ENCODE measurements around the gene CPLANE2.
"Not testable (repeated sequence)": the region's sequence is repeated elsewhere in the genome, so short reads cannot be mapped to it uniquely, and the experiment has no call there.

Gene CPLANE2

DNA sequence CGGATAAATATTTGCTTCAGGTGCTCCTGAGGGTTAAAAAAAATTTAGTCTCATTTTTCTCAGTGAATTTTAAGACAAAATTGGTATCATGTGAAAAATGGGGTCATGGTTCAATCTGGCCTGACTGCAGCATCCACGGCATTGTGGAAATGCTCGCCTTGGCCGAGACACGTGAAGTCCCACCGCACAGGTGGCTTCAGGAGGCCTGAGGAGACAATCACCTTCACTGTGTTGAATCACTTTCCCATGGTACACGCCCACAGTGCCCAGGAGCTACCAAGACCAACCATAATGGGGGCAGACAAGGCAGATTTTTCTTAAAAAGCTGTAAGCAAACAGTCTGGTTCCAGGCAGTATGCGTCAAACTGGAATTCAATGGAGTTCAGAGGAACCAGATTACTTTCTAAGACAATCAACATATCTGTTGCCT, 11.0 kb upstream of the CPLANE2 start:
- H3K4me3 ChIP-seq (ENCODE audit: low read depth in 1 of 2, low read length in 2 of 2): no peak overlapping the region
- no peaks in the 10 kb centered on the region for H3K27me3 ChIP-seq (ENCODE audit: control insufficient read depth in 1 of 2, insufficient read depth in 2 of 2, low read length in 2 of 2)
- peak overlapping the region; percentile 54 for H3K27ac ChIP-seq (ENCODE audit: low read depth, low read length)
- no peaks in the 10 kb centered on the region for H3K9me3 ChIP-seq (ENCODE audit: low read length)
- no peak overlapping the region for H3K9ac ChIP-seq (ENCODE audit: low read length)
- H3K36me3 ChIP-seq (ENCODE audit: insufficient read depth, low read length): peaks cover 34% of the 10 kb centered on the region
- H3K4me1 ChIP-seq (ENCODE audit: insufficient read depth, low read length): peaks cover 40% of the 10 kb centered on the region

DNA sequence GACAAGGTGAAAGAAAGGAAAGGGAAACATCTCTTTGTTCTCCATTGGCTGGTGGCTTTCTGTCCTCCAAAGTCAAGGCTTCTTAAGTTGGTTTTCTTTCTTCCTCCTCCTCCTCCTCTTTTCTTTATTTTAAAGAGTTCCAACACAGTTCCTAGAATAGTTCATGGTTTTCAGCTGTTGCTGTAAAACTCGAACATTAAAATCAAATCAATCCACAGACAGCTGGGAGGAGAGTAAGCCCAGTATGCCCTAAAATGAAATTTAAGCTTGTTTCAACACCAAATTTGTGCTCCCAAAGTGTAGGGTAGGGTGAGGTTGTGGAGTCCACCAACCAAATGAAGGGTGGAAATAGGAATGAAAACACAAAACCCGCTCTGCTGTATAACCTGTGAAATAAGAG, 10.5 kb upstream of the CPLANE2 start:
- no peak overlapping the region for H3K9ac ChIP-seq (ENCODE audit: low read length)
- H3K27ac ChIP-seq (ENCODE audit: low read depth, low read length): peak overlapping the region; percentile 54
- peaks cover 40% of the 10 kb centered on the region for H3K4me1 ChIP-seq (ENCODE audit: insufficient read depth, low read length)

DNA sequence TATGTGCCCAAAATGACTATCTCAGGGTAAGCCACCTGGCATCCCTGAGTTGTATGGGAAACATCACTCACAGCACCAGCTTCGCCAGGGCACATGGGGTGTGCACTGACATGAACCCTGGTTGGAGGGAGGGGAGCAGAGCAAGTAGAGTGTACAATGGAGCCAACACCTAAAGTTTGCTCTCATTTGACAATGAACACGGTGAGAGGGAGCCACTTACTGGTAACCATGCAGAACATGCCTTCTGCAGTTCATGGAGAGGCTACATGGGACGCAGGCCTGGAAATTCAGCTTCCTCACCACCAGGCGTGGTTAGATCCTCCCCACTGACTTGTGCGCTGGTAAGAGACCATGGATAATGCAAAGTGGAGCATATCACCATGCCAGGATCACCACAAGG, 10.0 kb upstream of the CPLANE2 start:
- Histone ChIP-seq H3K4me3 (ENCODE audit: low read depth in 1 of 2, low read length in 2 of 2) (no peak overlapping the region), H3K9ac (ENCODE audit: low read length) (no peak overlapping the region), H3K36me3 (ENCODE audit: insufficient read depth, low read length) (peaks cover 27% of the 10 kb centered on the region), H3K9me3 (ENCODE audit: low read length) (no peaks in the 10 kb centered on the region), H3K4me1 (ENCODE audit: insufficient read depth, low read length) (peaks cover 40% of the 10 kb centered on the region), H3K27me3 (ENCODE audit: control insufficient read depth in 1 of 2, insufficient read depth in 2 of 2, low read length in 2 of 2) (no peaks in the 10 kb centered on the region), H3K27ac (ENCODE audit: low read depth, low read length) (no peak overlapping the region)

More for the DNA sequence above, 10.5 kb upstream of the CPLANE2 start:
- Histone ChIP-seq H3K27me3 (ENCODE audit: control insufficient read depth in 1 of 2, insufficient read depth in 2 of 2, low read length in 2 of 2) (no peaks in the 10 kb centered on the region), H3K4me3 (ENCODE audit: low read depth in 1 of 2, low read length in 2 of 2) (no peak overlapping the region), H3K9me3 (ENCODE audit: low read length) (no peaks in the 10 kb centered on the region), H3K36me3 (ENCODE audit: insufficient read depth, low read length) (peaks cover 32% of the 10 kb centered on the region)

DNA sequence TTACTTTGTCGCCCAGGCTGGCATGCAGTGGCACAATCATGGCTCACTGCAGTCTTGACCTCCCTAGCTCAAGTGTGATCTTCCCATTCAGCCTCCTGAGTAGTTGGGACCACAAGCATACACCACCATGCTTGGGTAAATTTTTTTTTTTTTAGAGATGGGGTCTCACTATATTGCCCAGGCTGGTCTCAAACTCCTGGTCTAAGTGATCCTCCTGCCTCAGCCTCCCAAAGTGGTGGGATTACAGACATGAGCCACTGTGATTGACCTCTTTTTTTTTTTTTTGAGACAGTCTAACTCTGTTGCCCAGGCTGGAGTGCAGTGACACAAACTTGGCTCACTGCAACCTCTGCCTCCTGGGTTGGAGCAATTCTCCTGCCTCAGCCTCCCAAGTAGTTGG, 9.3 kb upstream of the CPLANE2 start:
- H3K27me3 ChIP-seq (ENCODE audit: control insufficient read depth in 1 of 2, insufficient read depth in 2 of 2, low read length in 2 of 2); H3K9ac ChIP-seq (ENCODE audit: low read length); H3K4me3 ChIP-seq (ENCODE audit: low read depth in 1 of 2, low read length in 2 of 2); H3K9me3 ChIP-seq (ENCODE audit: low read length); H3K27ac ChIP-seq (ENCODE audit: low read depth, low read length): not testable (repeated sequence)
- peaks cover 40% of the 10 kb centered on the region for H3K4me1 ChIP-seq (ENCODE audit: insufficient read depth, low read length)
- peaks cover 20% of the 10 kb centered on the region for H3K36me3 ChIP-seq (ENCODE audit: insufficient read depth, low read length)

DNA sequence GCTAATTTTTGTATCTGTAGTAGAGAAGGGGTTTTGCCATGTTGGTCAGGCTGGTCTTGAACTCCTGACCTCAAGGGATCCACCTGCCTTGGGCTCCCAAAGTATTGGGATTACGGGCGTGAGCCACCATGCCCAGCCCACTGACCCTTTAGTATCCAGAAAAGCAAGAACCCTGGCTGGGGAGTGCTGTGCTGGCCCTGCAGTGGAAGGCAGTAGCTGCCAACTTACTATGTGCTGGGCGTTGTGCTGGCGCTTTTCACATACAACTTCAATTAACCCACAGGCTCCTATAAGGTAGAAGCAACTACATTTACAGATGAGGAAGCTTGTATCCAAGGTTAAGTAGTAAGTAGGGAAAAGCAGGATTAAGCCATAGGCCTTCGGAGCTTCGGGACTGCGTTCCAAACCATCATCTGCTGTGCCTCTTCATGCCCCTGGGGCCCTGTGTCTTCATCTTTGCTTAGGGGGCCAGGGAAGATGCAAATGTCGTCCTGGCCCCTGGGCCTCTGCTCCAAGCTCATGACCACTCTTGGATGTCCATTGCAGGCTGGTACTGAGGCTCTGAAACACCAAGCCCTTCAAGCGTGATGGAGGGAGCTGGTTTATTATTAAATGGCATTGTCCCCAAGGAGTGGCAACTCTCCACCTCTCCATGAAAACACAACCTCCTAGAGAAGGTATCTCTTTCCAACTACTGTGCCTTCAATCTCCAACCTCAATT, 8.7 kb upstream of the CPLANE2 start:
- no peaks in the 10 kb centered on the region for H3K27me3 ChIP-seq (ENCODE audit: control insufficient read depth in 1 of 2, insufficient read depth in 2 of 2, low read length in 2 of 2)
- no peak overlapping the region for H3K27ac ChIP-seq (ENCODE audit: low read depth, low read length)

DNA sequence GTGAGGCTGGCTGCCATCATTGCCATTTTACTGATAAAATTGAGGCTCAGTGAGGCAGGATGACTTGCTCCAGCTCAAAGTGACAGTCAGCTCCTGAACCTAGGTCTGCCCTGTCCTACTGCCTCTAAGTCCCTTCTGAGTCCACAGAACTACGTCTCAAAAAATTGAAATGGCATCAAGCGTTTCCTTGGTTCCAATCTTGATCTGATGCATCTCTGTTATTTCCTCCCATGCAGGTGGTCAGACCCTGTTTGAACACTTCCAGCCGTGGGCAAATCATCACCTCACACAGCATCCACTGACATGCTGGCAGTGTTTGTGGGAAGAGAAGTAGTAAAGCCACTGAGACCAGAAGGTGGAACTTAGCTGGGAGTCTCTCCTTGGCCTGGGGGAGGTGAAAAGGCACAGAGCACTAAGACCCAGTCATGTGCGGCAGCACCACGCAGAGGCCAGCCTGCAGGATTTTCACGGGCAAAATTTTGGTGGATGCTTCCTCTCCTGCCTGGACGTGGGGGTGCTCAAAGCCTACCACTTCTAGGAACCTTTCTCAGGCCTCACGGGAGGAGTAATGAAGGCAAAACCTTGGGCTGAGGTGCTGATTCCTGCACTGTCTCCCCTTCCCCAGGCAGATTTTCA, 7.8 kb upstream of the CPLANE2 start:
- no peaks in the 10 kb centered on the region for H3K27me3 ChIP-seq (ENCODE audit: control insufficient read depth in 1 of 2, insufficient read depth in 2 of 2, low read length in 2 of 2)
- H3K9ac ChIP-seq (ENCODE audit: low read length): no peak overlapping the region
- H3K27ac ChIP-seq (ENCODE audit: low read depth, low read length): no peak overlapping the region
- H3K36me3 ChIP-seq (ENCODE audit: insufficient read depth, low read length): peaks cover 10% of the 10 kb centered on the region
- no peaks in the 10 kb centered on the region for H3K9me3 ChIP-seq (ENCODE audit: low read length)
- H3K4me3 ChIP-seq (ENCODE audit: low read depth in 1 of 2, low read length in 2 of 2): no peak overlapping the region
- peaks cover 33% of the 10 kb centered on the region for H3K4me1 ChIP-seq (ENCODE audit: insufficient read depth, low read length)

More for the DNA sequence above, 8.7 kb upstream of the CPLANE2 start:
- Histone ChIP-seq H3K36me3 (ENCODE audit: insufficient read depth, low read length) (peaks cover 14% of the 10 kb centered on the region), H3K4me3 (ENCODE audit: low read depth in 1 of 2, low read length in 2 of 2) (no peak overlapping the region), H3K4me1 (ENCODE audit: insufficient read depth, low read length) (peaks cover 38% of the 10 kb centered on the region), H3K9ac (ENCODE audit: low read length) (no peak overlapping the region), H3K9me3 (ENCODE audit: low read length) (no peaks in the 10 kb centered on the region)

DNA sequence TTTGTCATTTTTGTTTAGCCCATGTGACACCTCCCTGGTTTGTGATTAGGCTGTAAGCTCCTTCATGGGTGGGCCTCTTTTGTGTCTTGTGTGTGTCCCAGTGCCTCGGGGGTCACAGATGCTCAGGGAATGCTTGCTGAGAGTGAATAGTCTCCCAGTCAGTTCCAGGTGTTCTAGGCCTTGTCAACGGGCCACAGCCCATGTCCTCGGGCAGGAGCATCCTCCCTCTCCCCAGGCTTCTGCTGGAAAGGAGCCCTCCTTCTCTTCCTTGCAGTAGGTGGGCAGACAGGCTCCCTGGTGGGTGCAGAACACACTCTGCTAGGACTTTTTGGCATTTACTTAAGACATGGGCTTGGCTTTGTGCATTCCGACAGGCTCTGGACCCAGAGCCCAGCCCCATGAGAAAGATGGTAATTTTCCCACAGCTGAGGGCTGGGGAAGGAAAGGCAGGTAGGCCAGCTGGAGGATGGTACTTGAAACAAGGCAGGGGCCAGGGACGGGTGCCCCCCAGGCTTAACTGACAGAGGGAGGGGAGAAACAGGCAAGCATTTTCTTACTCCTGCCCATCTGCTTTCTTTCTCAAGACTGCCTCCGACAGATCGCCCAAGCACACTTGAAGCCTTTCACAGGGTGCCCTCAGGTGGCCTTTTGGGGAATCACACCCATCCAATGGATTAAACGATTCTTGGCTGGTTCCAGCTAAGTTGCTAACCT, 7.1 kb upstream of the CPLANE2 start:
- peaks cover 5% of the 10 kb centered on the region for H3K36me3 ChIP-seq (ENCODE audit: insufficient read depth, low read length)
- no peak overlapping the region for H3K4me3 ChIP-seq (ENCODE audit: low read depth in 1 of 2, low read length in 2 of 2)
- no peak overlapping the region for H3K9ac ChIP-seq (ENCODE audit: low read length)
- no peaks in the 10 kb centered on the region for H3K27me3 ChIP-seq (ENCODE audit: control insufficient read depth in 1 of 2, insufficient read depth in 2 of 2, low read length in 2 of 2)
- H3K4me1 ChIP-seq (ENCODE audit: insufficient read depth, low read length): peaks cover 26% of the 10 kb centered on the region
- no peak overlapping the region for H3K27ac ChIP-seq (ENCODE audit: low read depth, low read length)
- no peaks in the 10 kb centered on the region for H3K9me3 ChIP-seq (ENCODE audit: low read length)

DNA sequence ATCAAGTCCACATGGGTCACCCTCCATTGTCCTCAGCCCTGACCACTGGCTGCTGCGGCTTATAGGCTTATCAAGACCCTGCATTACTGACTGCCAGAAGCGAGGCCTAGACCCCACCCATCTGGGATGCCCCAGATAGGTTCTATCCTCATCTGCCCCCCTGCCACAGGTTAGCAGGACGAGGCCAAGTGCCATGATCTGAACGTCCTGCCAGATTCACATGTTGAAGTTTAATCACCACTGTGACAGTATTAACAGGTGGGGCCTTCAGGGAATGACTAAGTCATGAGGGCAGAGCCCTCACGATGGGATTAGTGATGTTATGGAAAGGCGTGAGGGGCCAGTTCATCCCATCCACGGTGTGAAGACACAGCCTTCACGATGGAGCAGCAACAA, 6.2 kb upstream of the CPLANE2 start:
- Histone ChIP-seq H3K36me3 (ENCODE audit: insufficient read depth, low read length) (peaks cover 5% of the 10 kb centered on the region), H3K27me3 (ENCODE audit: control insufficient read depth in 1 of 2, insufficient read depth in 2 of 2, low read length in 2 of 2) (no peaks in the 10 kb centered on the region), H3K4me1 (ENCODE audit: insufficient read depth, low read length) (peaks cover 17% of the 10 kb centered on the region), H3K9me3 (ENCODE audit: low read length) (no peaks in the 10 kb centered on the region), H3K4me3 (ENCODE audit: low read depth in 1 of 2, low read length in 2 of 2) (no peak overlapping the region), H3K27ac (ENCODE audit: low read depth, low read length) (no peak overlapping the region), H3K9ac (ENCODE audit: low read length) (no peak overlapping the region)

DNA sequence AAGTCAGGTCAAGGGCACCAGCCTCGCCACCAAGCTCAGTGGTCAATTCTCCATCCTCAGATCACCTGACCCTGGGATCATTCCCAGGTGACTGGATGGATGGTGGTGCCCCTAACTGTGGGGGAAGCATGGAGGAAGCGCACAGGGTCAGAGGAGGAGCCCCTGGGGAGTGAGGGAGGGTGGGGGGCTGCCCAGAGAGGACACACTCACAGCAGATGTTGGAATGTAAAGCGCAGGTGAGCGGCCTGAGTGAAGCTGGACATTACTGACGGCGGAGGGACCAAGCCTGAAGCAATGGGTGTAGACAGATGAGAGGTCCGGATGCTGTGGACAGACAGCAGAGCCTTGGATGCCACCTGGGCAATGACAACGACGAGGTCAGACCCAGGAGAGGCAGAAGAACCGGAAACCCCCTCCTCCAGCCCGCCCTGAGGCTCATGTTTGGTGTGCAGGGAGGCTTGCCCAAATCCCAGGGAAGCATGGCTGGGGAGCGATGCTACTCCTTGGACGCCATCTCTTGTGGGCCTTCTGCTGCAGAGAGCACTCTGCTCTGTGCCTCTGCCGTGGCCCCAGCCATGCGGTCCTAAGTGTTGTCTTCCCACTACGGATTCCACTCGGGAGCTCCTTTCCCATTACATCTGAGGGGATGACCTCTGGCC, 5.7 kb upstream of the CPLANE2 start:
- H3K4me1 ChIP-seq (ENCODE audit: insufficient read depth, low read length): peaks cover 14% of the 10 kb centered on the region
- peaks cover 5% of the 10 kb centered on the region for H3K36me3 ChIP-seq (ENCODE audit: insufficient read depth, low read length)
- no peak overlapping the region for H3K4me3 ChIP-seq (ENCODE audit: low read depth in 1 of 2, low read length in 2 of 2)
- H3K9ac ChIP-seq (ENCODE audit: low read length): no peak overlapping the region
- H3K9me3 ChIP-seq (ENCODE audit: low read length): no peaks in the 10 kb centered on the region
- H3K27me3 ChIP-seq (ENCODE audit: control insufficient read depth in 1 of 2, insufficient read depth in 2 of 2, low read length in 2 of 2): no peaks in the 10 kb centered on the region
- H3K27ac ChIP-seq (ENCODE audit: low read depth, low read length): no peak overlapping the region

DNA sequence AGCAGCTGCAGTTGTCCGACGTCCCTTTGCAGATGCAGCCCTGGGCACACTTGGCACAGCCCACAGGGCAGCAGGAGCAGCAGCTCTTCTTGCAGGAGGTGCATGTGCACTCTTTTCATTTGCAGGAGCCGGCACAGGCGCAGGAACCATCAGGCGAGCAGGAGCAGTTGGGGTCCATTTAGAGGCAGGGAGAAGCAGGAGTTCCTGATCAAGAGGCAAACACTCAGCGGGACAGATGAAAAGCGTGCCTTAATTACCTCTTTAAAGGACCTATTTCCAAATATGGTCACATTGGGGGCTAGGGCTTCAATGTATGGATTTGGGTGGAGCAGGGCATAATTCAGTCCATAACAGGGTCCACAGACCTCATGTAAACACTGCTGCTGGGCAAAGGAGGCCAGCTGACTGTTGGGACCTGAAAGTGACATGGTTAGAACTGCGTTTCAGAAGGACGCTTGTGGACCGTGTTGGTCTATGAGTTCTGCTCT, 4.3 kb upstream of the CPLANE2 start:
- Histone ChIP-seq H3K4me1 (ENCODE audit: insufficient read depth, low read length) (peaks cover 20% of the 10 kb centered on the region), H3K4me3 (ENCODE audit: low read depth in 1 of 2, low read length in 2 of 2) (no peak overlapping the region), H3K27ac (ENCODE audit: low read depth, low read length) (no peak overlapping the region), H3K9ac (ENCODE audit: low read length) (no peak overlapping the region), H3K27me3 (ENCODE audit: control insufficient read depth in 1 of 2, insufficient read depth in 2 of 2, low read length in 2 of 2) (no peaks in the 10 kb centered on the region), H3K9me3 (ENCODE audit: low read length) (no peaks in the 10 kb centered on the region), H3K36me3 (ENCODE audit: insufficient read depth, low read length) (no peaks in the 10 kb centered on the region)

DNA sequence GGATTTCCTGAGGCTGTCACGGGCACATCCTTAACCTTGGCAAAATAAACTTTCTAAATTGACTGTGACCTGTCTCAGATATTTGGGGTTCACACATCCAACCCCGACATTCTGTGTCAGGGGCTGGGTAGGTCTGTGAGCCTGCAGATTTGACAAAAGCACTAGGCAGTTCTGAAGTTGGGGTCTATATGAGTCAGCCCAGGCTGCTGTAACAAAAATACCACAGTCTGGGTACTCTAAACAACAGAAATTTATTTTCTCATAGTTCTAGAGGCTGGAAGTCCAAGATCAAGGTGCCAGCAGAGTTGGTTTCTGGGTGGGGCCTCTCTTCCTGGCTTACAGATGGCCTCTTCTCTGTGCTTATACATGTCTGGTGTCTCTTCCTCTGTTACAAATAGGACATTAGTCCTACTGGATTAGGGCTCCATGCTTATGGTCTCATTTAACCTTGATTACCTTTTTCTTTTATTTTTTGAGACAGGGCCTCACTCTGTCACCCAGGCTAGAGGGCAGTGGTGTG, 3.0 kb upstream of the CPLANE2 start:
- Histone ChIP-seq H3K9ac (ENCODE audit: low read length) (no peak overlapping the region), H3K9me3 (ENCODE audit: low read length) (no peaks in the 10 kb centered on the region), H3K27ac (ENCODE audit: low read depth, low read length) (no peak overlapping the region), H3K4me3 (ENCODE audit: low read depth in 1 of 2, low read length in 2 of 2) (no peak overlapping the region), H3K27me3 (ENCODE audit: control insufficient read depth in 1 of 2, insufficient read depth in 2 of 2, low read length in 2 of 2) (no peaks in the 10 kb centered on the region), H3K36me3 (ENCODE audit: insufficient read depth, low read length) (no peaks in the 10 kb centered on the region), H3K4me1 (ENCODE audit: insufficient read depth, low read length) (peaks cover 24% of the 10 kb centered on the region)

Data from muscle layer of colon (tissue), 2 donors.